ENCODE measurements around the gene TCF7L2.

The TCF7L2 gene

DNA sequence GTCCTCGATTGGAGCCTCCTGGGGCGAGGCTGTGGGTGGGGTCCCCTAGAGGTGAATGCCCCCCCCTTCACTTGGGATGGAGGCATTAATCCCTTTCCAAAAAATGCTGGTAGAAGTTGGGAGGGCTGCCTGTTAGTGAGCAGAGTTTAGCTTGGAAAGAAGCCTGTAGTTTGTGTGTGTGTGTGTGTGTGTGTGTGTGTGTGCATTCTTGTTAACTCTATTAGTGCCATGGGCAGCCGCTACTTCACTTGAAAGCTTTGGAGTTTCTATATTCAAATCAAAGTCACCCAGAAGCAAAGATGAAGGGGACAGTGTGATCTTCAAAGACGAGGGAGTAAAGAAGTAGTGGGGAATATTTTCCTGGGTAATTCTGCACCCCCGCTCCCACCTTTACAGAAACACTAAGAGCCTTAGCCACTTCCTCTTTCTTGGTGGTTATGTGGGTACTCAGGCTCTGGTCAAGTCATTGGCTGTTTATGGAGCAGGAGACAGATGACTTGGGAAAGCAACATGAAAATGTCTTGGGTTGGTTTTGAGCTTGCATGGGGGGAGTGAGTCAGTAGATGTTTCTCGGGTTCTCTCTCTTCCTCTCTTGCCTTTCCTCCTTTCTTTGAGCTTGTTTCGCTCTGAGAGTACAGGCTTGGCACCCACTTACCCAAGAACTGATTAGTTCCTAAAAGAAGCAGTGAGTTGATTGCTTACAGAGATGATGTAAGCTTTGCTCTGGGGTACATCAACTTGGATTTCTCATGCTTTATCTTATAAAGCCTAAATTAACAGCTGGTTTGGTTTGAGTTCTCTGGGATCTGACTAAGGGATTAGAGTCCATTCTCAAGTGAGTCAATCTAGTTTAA lies 35.9 kb downstream of the TCF7L2 start:
- no peak overlapping the region for H3K27ac ChIP-seq (ENCODE audit: low read length)
- H3K9me3 ChIP-seq (ENCODE audit: control insufficient read depth in 1 of 2, low read length in 2 of 2): no peaks in the 10 kb centered on the region
- H3K36me3 ChIP-seq (ENCODE audit: control insufficient read depth in 1 of 2, insufficient read depth in 2 of 2, low read length in 2 of 2): no peaks in the 10 kb centered on the region
- H3K4me3 ChIP-seq (ENCODE audit: low read depth in 1 of 2, low read length in 2 of 2): peak overlapping the region in 1 of 2 donors; percentile 33
- H3K27me3 ChIP-seq (ENCODE audit: low read depth, low read length): no peaks in the 10 kb centered on the region
- peaks cover 19 to 48% of the 10 kb centered on the region in 2 donors for H3K4me1 ChIP-seq (ENCODE audit: control insufficient read depth in 1 of 2, insufficient read depth in 2 of 2, low read length in 2 of 2)

- Histone ChIP-seq H3K9me3 (ENCODE audit: control insufficient read depth in 1 of 2, low read length in 2 of 2) (no peaks in the 10 kb centered on the region), H3K27me3 (ENCODE audit: low read depth, low read length) (no peaks in the 10 kb centered on the region), H3K4me3 (ENCODE audit: low read depth in 1 of 2, low read length in 2 of 2) (peak overlapping the region in 1 of 2 donors; percentile 33), H3K27ac (ENCODE audit: low read length) (no peak overlapping the region), H3K36me3 (ENCODE audit: control insufficient read depth in 1 of 2, insufficient read depth in 2 of 2, low read length in 2 of 2) (no peaks in the 10 kb centered on the region), H3K4me1 (ENCODE audit: control insufficient read depth in 1 of 2, insufficient read depth in 2 of 2, low read length in 2 of 2) (peaks cover 19 to 48% of the 10 kb centered on the region in 2 donors)
These were observed 36.6 kb downstream of the TCF7L2 start for GRCh38 chr10:112986544-112987190.

DNA sequence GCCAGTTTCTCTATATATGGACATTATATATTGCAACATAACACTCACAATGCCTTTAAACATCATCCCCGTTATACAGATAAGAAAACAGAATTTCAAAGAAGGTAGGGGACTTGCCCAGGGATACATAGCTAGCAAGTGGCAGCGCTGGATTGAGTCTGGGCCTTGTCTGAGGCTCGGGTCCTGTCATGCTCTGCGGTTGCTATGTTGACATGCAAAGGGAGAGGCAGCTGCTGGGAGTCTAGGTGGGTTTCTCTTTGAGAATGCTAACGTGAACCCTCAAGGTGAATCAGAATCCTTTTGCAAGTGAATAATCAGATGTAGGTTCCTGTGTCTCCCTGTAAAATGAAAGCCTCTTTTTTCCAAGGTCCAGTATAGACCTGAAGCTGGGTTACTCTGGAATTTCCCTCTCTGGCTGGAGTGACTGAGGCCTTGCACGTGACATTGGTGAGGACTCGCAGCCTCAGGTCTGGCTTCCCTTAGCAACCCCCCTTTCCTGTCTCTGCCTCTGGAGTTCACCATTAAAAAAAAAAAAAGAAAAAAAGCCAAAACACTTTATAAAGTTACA lies 38.9 kb downstream of the TCF7L2 start:
- no peak overlapping the region for H3K27ac ChIP-seq (ENCODE audit: low read length)
- H3K36me3 ChIP-seq (ENCODE audit: control insufficient read depth in 1 of 2, insufficient read depth in 2 of 2, low read length in 2 of 2): no peaks in the 10 kb centered on the region
- no peaks in the 10 kb centered on the region for H3K9me3 ChIP-seq (ENCODE audit: control insufficient read depth in 1 of 2, low read length in 2 of 2)
- peaks cover 19 to 48% of the 10 kb centered on the region in 2 donors for H3K4me1 ChIP-seq (ENCODE audit: control insufficient read depth in 1 of 2, insufficient read depth in 2 of 2, low read length in 2 of 2)
- H3K4me3 ChIP-seq (ENCODE audit: low read depth in 1 of 2, low read length in 2 of 2): no peak overlapping the region
- no peaks in the 10 kb centered on the region for H3K27me3 ChIP-seq (ENCODE audit: low read depth, low read length)

DNA sequence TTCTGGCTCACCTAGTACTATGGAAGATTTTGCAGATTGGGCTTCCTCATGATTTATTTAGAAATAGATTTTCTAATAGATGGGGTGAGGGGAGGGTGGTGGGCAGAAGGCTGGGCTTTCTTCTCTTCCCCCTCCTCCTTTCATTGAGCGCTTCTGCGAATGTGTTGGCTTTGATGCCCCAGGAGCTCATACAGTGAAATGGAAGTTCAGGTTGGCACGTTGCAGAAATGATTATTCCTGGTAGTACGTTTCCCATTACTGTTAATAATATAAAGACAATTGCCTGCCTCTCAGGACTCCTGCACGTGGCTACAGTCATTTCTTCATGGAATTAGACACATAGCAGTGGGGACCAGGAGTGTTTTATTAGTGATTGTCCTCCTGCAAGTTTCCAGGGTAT lies 39.8 kb downstream of the TCF7L2 start:
- Histone ChIP-seq H3K27ac (ENCODE audit: low read length) (no peak overlapping the region), H3K4me3 (ENCODE audit: low read depth in 1 of 2, low read length in 2 of 2) (no peak overlapping the region), H3K27me3 (ENCODE audit: low read depth, low read length) (no peaks in the 10 kb centered on the region), H3K36me3 (ENCODE audit: control insufficient read depth in 1 of 2, insufficient read depth in 2 of 2, low read length in 2 of 2) (no peaks in the 10 kb centered on the region), H3K9me3 (ENCODE audit: control insufficient read depth in 1 of 2, low read length in 2 of 2) (no peaks in the 10 kb centered on the region), H3K4me1 (ENCODE audit: control insufficient read depth in 1 of 2, insufficient read depth in 2 of 2, low read length in 2 of 2) (peaks cover 16 to 48% of the 10 kb centered on the region in 2 donors)

DNA sequence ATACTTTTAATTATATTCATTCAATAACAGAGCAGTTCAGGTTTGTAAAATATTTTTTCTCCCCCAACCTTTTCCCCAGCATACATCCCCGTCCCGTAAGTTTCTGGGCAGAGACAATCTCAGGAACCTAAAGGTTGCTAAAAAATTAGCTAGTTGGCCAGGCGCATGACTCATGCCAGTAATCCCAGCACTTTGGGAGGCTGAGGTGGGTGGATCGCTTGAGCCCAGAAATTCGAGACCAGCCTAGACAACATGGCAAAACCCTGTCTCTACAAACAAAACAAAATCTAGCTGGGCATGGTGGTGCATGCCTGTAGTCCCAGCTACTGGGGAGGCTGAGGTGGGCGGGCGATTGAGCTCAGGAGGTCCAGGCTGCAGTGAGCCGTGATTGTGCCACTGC lies 40.2 kb downstream of the TCF7L2 start:
- no peaks in the 10 kb centered on the region for H3K9me3 ChIP-seq (ENCODE audit: control insufficient read depth in 1 of 2, low read length in 2 of 2)
- no peak overlapping the region for H3K27ac ChIP-seq (ENCODE audit: low read length)
- no peaks in the 10 kb centered on the region for H3K36me3 ChIP-seq (ENCODE audit: control insufficient read depth in 1 of 2, insufficient read depth in 2 of 2, low read length in 2 of 2)
- H3K27me3 ChIP-seq (ENCODE audit: low read depth, low read length): no peaks in the 10 kb centered on the region
- peaks cover 12 to 47% of the 10 kb centered on the region in 2 donors for H3K4me1 ChIP-seq (ENCODE audit: control insufficient read depth in 1 of 2, insufficient read depth in 2 of 2, low read length in 2 of 2)
- no peak overlapping the region for H3K4me3 ChIP-seq (ENCODE audit: low read depth in 1 of 2, low read length in 2 of 2)

DNA sequence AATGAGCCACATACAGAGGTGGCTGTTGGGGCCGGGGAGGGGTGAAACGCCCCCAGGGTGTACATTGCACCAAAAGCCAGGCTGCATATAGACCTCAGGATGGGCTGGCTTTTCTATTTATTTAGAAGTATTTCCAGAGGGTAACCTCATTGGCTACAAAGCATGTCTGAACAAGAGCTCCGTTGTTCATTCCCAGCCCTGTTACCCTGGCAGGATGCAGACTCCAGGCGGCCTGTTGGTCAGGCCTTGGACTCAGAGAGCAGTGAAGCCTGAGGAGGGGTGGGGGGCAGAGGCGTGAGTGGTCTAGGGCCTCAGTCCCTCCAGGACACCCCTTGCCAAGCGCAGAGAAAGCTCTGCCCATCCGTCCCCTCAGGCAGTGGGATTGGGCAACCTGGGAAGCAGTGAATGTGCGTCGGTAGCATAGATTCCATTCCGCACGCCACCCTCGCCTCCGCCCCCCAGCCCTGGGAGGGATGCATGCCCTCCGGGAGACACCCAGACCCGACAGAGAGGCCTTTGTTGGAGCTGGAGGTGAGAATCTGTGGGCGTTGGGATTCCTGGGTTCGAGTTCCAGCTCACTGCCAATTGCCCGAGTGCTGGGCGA lies 41.9 kb downstream of the TCF7L2 start:
- peaks cover 3 to 30% of the 10 kb centered on the region in 2 donors for H3K4me1 ChIP-seq (ENCODE audit: control insufficient read depth in 1 of 2, insufficient read depth in 2 of 2, low read length in 2 of 2)
- H3K9me3 ChIP-seq (ENCODE audit: control insufficient read depth in 1 of 2, low read length in 2 of 2): no peaks in the 10 kb centered on the region
- H3K27me3 ChIP-seq (ENCODE audit: low read depth, low read length): no peaks in the 10 kb centered on the region
- H3K27ac ChIP-seq (ENCODE audit: low read length): no peak overlapping the region
- H3K4me3 ChIP-seq (ENCODE audit: low read depth in 1 of 2, low read length in 2 of 2): no peak overlapping the region
- H3K36me3 ChIP-seq (ENCODE audit: control insufficient read depth in 1 of 2, insufficient read depth in 2 of 2, low read length in 2 of 2): no peaks in the 10 kb centered on the region

DNA sequence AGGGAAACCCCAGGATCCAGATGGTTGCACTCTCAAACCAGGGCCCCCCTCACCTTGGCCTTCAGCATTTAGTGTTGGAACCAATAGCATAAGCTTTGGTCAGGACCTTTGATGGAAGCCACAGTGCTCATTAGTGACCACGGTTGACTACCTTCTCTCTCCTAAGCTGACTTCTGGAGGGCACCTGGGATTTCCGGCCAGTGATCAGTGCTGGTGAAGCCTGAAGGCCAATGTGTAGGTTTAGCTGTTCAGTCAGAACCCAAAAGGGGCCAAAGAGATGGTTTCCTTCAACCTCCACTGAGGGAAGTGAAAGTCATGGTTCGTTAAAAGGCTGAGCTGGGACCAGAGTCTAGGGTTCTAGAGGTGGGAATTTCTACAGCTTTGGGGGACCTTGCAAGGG lies 46.4 kb downstream of the TCF7L2 start:
- Histone ChIP-seq H3K4me1 (ENCODE audit: control insufficient read depth in 1 of 2, insufficient read depth in 2 of 2, low read length in 2 of 2) (peaks cover 0 to 14% of the 10 kb centered on the region in 2 donors), H3K27me3 (ENCODE audit: low read depth, low read length) (no peaks in the 10 kb centered on the region), H3K4me3 (ENCODE audit: low read depth in 1 of 2, low read length in 2 of 2) (no peak overlapping the region), H3K9me3 (ENCODE audit: control insufficient read depth in 1 of 2, low read length in 2 of 2) (no peaks in the 10 kb centered on the region), H3K36me3 (ENCODE audit: control insufficient read depth in 1 of 2, insufficient read depth in 2 of 2, low read length in 2 of 2) (no peaks in the 10 kb centered on the region), H3K27ac (ENCODE audit: low read length) (no peak overlapping the region)

GRCh38 chr10:112999102-112999501 lies 49.1 kb downstream of the TCF7L2 start:
- Histone ChIP-seq H3K4me3 (ENCODE audit: low read depth in 1 of 2, low read length in 2 of 2) (no peak overlapping the region), H3K4me1 (ENCODE audit: control insufficient read depth in 1 of 2, insufficient read depth in 2 of 2, low read length in 2 of 2) (peaks cover 0 to 34% of the 10 kb centered on the region in 2 donors), H3K36me3 (ENCODE audit: control insufficient read depth in 1 of 2, insufficient read depth in 2 of 2, low read length in 2 of 2) (no peaks in the 10 kb centered on the region), H3K27ac (ENCODE audit: low read length) (no peak overlapping the region), H3K27me3 (ENCODE audit: low read depth, low read length) (no peaks in the 10 kb centered on the region), H3K9me3 (ENCODE audit: control insufficient read depth in 1 of 2, low read length in 2 of 2) (no peaks in the 10 kb centered on the region)

DNA sequence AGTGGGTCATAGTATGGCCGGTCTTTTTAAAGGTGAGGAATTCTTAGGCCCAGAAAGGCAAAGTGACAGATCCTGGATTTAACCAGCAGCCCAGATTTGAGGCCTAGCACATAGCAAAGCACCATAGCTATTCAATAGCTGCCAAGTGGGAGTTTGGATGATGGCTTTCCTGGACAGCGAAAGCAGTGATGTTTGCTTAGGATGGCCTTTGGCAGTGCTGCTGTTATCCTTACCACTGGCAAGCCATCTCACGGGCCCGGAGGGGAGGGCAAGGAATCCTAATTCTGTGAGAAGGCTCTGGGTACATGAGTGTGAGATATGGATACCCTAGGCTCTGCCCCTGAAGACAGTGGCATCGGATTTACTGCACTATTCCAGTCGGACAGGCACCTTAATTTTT lies 50.4 kb downstream of the TCF7L2 start:
- Histone ChIP-seq H3K27me3 (ENCODE audit: low read depth, low read length) (no peaks in the 10 kb centered on the region), H3K36me3 (ENCODE audit: control insufficient read depth in 1 of 2, insufficient read depth in 2 of 2, low read length in 2 of 2) (no peaks in the 10 kb centered on the region), H3K4me3 (ENCODE audit: low read depth in 1 of 2, low read length in 2 of 2) (no peak overlapping the region), H3K4me1 (ENCODE audit: control insufficient read depth in 1 of 2, insufficient read depth in 2 of 2, low read length in 2 of 2) (peaks cover 0 to 46% of the 10 kb centered on the region in 2 donors), H3K9me3 (ENCODE audit: control insufficient read depth in 1 of 2, low read length in 2 of 2) (no peaks in the 10 kb centered on the region), H3K27ac (ENCODE audit: low read length) (no peak overlapping the region)

DNA sequence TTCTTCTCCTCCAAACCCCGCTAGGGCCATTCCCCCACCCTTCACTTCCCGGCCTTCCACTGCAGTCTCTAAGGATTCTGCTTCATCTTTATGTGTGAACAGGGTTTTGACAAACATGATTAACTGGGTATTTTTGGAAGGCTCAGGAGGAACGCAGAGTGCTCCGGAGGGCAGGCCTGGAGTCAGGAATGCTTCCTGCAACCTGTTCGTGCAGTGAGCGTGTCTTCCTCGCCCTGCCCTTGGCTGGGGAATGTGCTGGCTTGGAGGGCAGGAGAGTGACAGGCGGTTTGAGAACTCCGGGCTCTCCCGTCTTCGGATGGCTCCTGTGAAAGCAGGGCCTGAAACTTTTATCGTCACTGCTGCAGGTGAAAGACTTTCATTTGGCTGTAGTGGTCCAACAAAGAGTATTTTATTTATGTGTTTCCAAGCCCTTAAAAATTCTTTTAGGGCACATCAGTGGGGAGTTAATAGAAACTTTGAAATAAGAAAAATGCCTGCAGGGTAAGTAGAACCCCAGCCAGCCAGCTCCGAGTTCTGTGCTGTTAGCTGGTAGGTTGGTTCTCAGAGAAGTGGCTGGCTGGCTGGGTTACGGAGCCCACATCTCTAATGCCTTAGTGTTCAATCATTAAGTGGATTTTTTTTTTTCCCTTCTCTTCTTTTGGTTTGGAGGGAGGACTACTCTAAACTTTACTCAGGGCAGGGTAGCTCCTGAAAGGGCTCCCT lies 51.0 kb downstream of the TCF7L2 start:
- no peak overlapping the region for H3K27ac ChIP-seq (ENCODE audit: low read length)
- no peak overlapping the region for H3K4me3 ChIP-seq (ENCODE audit: low read depth in 1 of 2, low read length in 2 of 2)
- H3K4me1 ChIP-seq (ENCODE audit: control insufficient read depth in 1 of 2, insufficient read depth in 2 of 2, low read length in 2 of 2): peaks cover 0 to 52% of the 10 kb centered on the region in 2 donors

More for the DNA sequence above, 51.0 kb downstream of the TCF7L2 start:
- Histone ChIP-seq H3K36me3 (ENCODE audit: control insufficient read depth in 1 of 2, insufficient read depth in 2 of 2, low read length in 2 of 2) (no peaks in the 10 kb centered on the region), H3K27me3 (ENCODE audit: low read depth, low read length) (no peaks in the 10 kb centered on the region), H3K9me3 (ENCODE audit: control insufficient read depth in 1 of 2, low read length in 2 of 2) (no peaks in the 10 kb centered on the region)

All from muscle layer of duodenum (tissue), 2 donors.